GM12872 (cell line): Measurements from ENCODE around the gene NRCAM.

ENCODE experiments used
- CTCF ChIP-seq: IDR thresholded peaks from 3 replicates; pipeline ENCODE4 v1.5.1; 2011; ENCODE audit warnings: low read depth, mild to moderate bottlenecking, low read length, moderate library complexity; ENCODE audit not compliant: insufficient read depth

Gene NRCAM

GRCh38 chr7:108181073-108181985 is 274.9 kb downstream of the NRCAM start:
- peak; percentile 60; the same call in 2 of the 3 replicates for TF ChIP-seq CTCF

- no peak for TF ChIP-seq CTCF
Measured at GRCh38 chr7:108178398-108178797, 277.8 kb downstream of the NRCAM start.

GRCh38 chr7:108171164-108171563 is 285.1 kb downstream of the NRCAM start:
- TF ChIP-seq CTCF = no peak

- no peak for TF ChIP-seq CTCF
Measured at GRCh38 chr7:108170251-108170650, 286.0 kb downstream of the NRCAM start.

GRCh38 chr7:108167460-108167859 is 288.8 kb downstream of the NRCAM start:
- TF ChIP-seq CTCF = no peak

- no peak for TF ChIP-seq CTCF
Measured at GRCh38 chr7:108166687-108167086, 289.5 kb downstream of the NRCAM start.

GRCh38 chr7:108165723-108166122 is 290.5 kb downstream of the NRCAM start:
- no peak for TF ChIP-seq CTCF
